Right renal pelvis (tissue), 4 donors: Measurements from ENCODE around the gene MARK3. TPM values are rescaled to one million over a fixed set of nuclear protein-coding genes. Genes with fewer than 3 reads are reported as not detected.

Experiments used
- DNase-seq, 4 donors: peaks; one replicate each; pipeline ENCODE4 v3.0.0-alpha.2; 2013; ENCODE audit warnings: low read depth in 4 of 4, low spot score in 3 of 4, missing footprints in 1 of 4
- polyA plus RNA-seq, 4 donors: library from polyadenylated mRNA; unstranded; fragments of 120-200 nt; gene quantifications; one replicate each; pipeline ENCODE4 v1.2.1, GENCODE V29; 2013; ENCODE audit not compliant: insufficient read length in 4 of 4

Gene MARK3
- polyA plus RNA-seq, 4 donors: 80.8 to 104 (median 84.7) TPM

- no peak for DNase-seq
Measured at GRCh38 chr14:103430358-103430757, 45.1 kb downstream of the MARK3 start.

GRCh38 chr14:103432627-103433026 is 47.4 kb downstream of the MARK3 start:
- no peak for DNase-seq

DNA sequence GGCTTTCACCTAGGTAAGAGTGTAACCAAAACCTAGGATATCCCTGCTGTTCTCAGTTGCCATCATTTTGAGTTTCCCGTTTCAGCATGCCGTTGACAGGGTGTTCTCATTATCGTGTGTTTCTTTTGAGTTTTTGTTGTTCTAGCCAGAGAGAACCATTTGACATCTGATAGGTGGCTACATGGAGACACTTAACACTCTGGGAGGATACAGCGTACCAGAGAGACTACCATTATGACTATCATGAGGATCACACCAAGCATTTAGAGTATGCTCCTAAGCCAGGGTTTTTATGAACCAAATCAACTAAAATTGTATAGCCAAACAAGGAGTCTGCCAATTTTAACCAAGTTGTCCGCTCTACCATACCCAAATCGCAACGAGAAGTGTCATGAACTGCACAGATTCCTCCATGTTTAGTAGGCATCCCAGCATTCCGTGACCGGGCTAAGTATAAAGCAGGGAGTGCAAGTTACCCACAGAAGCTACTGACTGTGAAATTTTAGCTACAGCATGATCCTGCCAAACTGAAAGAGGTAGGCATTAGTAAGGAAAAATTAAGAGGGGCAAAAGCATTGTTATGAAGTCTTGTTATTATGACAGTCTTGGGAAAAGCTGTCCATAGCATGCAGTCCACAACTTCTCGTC is 48.8 kb downstream of the MARK3 start:
- no peak for DNase-seq

DNA sequence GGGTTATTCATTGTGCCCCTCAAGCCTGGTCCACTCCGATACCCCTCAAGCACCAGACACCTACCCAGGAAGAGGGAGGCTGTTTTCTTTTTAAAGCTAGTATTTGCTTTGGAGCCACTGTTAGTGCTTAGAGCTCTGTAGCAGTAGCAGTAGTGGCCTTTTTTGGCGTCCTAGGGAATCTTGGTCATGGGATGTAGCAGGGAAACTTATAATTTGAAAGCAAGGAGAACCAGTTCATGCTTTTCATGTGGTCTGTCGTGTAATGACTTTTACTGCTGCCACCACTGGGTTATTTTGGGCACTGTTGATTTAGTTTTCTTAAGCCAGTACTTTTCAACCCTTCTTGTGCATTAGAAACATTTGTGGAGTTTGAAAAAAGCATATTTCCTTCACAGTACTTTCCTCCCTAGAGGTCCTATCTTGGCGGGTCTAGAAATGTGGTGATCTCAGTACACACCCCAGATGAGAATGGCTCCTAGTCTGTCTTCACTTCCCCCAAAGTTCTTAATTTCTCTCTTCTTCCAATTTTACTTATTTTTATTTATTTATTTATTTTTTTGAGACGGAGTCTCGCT is 49.7 kb downstream of the MARK3 start:
- DNase-seq: no peak

DNA sequence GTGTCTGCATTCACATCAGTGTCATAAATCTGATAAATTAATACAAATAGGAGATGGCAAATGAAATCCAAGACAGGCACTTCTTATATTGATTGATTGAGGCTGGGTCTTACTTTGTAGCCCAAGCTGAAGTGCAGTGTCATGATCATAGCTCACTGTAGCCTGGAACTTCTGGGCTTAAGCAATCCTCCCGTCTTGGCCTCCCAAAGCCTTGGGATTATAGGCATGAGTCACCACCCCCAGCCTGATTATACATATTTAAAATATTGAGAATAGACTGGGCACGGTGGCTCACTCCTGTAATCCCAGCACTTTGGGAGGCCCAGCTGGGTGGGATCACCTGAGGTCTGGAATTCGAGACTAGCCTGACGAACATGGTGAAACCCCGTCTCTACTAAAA is 51.3 kb downstream of the MARK3 start:
- DNase-seq: no peak

GRCh38 chr14:103442288-103442687 is 57.1 kb downstream of the MARK3 start:
- no peak for DNase-seq

DNA sequence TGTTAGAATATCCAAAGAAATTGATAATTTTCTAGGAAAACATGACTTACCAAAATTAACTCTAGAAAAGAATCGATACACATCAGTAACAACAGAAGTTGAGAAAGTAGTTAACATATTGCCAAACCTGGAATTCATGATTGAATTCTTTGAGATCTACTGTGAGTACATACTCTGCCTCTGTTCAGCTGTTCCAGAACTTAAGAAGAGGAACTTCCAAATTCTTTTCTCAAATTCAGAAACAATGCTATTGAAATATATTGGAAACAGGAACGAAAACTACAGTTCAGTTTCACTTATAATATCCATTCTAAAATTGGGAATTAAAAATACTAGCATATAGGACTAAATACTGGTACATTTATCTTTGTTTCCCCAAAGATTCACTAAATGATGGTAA is 57.9 kb downstream of the MARK3 start:
- no peak for DNase-seq

DNA sequence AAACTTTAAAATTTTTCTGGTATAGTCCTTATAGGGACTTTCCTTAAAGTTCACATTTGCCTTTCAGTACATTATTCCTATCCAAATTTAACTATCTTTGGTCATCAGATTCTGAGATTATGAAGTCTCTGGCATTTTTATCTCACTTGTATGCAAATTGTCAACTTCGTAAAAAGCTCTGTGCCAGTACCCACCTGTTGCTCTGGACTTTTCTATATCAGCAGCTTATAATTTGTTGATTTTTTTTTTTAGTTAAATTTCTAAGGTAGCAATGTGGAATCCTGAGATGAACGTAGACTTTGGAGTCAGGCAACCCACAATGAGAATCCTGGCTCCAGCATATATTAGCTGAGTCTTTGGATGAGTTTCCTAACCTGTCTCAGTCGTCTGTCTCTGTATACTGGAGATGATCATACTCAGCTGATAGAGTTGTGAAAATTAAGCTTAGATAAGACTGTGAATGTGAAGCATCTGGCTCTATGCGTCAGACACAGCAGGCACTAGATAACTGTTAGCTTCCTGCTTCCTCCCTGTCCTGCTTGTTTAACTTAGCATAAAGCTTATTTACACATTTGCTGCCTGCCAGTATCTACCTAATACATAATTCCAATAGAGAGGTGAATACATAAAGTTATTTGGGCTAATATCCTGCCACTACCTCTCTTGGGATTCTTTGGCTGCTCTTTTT is 59.8 kb downstream of the MARK3 start:
- DNase-seq: no peak

GRCh38 chr14:103445806-103446205 is 60.6 kb downstream of the MARK3 start:
- DNase-seq: no peak

GRCh38 chr14:103448097-103448496 is 62.9 kb downstream of the MARK3 start:
- DNase-seq: no peak

DNA sequence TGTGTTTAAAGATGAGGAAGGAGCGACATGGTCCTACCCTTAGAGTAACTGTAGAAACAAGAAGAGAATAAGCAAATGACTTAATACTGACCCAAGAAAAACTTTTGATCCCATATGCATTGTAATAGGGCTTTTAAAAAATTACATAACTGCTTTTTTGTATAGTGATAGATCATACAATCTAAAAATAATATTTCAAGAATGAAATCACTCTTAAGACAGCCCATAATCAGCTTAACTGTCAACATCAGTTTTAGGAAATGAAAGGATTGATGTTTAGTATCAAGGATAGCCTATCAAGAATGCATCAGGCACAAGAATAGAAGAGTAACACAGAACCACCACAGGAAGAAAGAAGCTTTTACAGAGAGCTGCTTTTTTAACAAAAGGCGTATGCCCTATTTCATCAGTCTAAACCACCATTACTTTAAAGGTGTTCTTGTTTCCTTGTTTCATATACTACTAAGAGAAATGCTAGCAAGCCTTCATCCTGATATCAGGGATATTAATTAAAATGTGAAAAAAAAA is 64.5 kb downstream of the MARK3 start:
- DNase-seq: no peak

- no peak for DNase-seq
Measured at GRCh38 chr14:103450416-103450815, 65.2 kb downstream of the MARK3 start.

DNA sequence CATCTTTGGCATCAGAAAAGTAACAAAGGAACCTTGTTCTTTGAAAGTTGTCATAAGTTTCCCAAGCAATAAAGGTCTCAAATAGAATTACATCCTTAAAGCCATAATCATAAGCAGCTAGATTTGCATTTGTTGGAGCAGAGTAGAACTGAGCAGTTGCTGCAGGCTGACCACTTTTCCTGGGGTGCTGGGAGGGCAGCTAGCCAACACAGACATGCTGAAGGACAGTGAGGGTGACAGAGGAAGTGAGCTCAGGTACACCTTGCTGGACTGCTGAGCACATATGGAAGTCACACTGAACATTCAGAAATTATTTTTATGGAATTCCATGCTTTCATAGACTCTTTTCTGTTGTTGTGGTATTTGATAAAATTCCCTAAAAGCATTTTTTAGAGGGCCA is 66.2 kb downstream of the MARK3 start:
- DNase-seq: no peak

DNA sequence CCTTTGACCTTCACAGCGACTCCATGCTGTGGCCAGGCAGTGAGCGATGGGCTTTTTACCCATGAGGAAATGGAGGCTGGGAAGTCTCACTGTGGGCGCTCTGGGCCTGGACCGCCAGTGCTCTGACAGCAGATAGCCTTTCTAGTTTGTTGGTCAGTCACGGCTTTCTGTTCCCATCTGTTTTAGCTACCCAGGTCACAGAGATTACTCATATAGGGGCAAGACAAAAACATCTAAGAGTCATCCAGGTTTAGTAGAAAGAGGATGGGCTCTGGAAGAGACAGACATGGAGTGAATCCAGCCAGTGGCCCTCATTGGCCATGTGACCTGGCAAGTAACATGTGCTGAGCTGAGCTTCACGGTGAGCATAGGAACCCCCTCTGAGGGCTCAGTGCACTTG is 68.6 kb downstream of the MARK3 start:
- DNase-seq: no peak

DNA sequence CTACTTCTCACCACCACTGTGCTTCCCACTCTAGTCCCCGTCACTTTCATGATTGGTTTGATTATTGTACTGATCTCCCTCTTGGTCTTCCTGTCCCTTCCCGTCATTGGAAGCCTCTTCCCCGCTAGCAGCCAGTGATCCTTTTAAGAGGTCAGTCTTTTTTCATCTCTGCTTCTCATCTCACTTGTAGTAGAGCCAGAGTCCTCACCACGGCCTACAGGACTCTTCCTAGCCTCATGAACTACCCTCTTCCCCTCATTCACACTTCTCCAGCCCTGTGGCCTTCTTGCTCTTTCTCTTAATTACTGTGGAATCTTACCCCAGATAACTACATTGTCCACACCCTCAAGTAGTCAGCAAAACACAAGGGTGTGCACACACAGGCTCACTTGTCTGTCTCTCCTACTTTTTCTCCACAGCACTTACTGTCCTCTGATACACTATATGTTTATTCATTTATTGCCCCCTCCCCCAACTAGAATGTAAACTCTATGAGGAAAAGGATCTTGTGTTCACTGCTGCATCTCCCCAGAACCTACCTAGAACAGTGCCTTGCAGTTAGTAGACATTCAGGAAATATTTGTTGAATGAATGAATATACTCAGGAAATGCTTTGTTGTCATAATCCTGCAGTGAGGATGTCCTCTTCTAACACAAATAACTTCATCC is 71.1 kb downstream of the MARK3 start:
- DNase-seq: no peak

- no peak for DNase-seq
Measured at GRCh38 chr14:103460415-103460814, 75.2 kb downstream of the MARK3 start.

DNA sequence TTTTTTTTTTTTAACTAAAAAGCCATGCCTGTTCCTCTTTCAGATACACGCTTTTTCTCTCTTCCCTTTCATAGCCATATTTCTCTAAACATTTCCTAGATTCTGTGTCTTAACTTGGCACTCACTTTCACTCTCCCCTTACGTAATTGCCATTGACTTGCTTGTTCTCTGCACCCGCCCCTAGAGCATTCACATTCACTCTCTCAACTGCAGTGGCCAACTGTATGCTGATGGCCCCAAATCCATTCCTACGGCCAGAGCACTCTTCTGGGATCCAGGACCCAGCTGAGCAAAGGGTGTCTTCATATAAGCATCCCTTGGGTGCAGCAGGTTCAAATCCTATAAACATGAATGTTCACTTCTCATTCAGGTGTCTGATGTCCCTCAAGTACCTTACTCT is 77.9 kb downstream of the MARK3 start:
- no peak for DNase-seq

DNA sequence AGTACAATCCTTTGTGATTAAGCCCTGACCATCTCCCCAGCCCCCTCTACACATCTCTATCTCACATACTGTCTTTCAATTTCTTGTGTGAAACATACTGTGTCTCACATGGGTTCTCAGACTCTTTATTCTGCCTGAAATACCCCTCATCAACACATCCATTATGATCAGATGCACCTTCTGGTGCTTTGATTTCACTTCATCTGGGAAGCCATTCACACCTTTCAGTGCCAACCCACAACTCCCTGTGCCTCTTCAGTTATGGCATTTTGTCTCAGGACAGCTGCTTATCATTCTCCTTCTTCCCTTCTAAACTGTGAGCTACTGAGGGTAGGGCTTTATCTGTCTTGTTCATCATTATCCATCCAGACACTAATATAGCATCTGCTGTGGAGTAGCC is 78.6 kb downstream of the MARK3 start:
- DNase-seq: no peak

- no peak for DNase-seq
Measured at GRCh38 chr14:103472939-103473338, 87.7 kb downstream of the MARK3 start.

- no peak for DNase-seq
Measured at GRCh38 chr14:103474893-103475292, 89.7 kb downstream of the MARK3 start.

DNA sequence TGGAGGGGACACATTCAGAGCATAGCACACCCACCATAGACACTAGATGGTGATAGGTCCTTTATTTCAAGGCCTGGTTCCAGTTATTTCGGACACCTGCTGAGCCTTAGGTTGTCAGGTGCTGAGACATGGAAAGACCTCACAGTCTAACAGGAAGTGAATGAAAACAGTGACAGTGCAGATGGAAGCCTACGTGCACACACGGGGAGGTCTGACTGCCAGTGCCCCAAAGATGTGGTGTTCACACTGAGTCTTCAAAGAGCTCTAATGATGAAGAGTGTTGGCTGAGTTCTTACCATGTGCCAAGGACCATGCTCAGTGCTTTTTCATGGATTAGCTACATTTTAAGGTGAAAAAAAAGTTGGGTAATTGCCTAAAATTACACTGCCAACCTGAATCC is 90.8 kb downstream of the MARK3 start:
- DNase-seq: no peak
